Coronary artery (tissue), 2 donors: ENCODE data around the gene DPY30.

Experiments used
- DNase-seq: peaks from one replicate; pipeline ENCODE4 v3.0.0-alpha.2; 2017; ENCODE audit warnings: low spot score
- H3K27ac ChIP-seq, 2 donors: fragments of 200-600 bp; sonication (generic); one replicate each; pipeline ENCODE4 v1.5.1; 2016 to 2019
- H3K4me3 ChIP-seq: fragments of 200-600 bp; sonication (generic); 2 replicates; pipeline ENCODE4 v1.5.1; 2016; ENCODE audit warnings: mild to moderate bottlenecking, moderate library complexity
- TF ChIP-seq, protein P1 (sequence below): fragments of 200-600 bp; sonication (generic); IDR thresholded peaks from one replicate; pipeline ENCODE4 v1.5.1; 2019; ENCODE audit warnings: antibody characterized with exemption

DPY30 gene

DNA sequence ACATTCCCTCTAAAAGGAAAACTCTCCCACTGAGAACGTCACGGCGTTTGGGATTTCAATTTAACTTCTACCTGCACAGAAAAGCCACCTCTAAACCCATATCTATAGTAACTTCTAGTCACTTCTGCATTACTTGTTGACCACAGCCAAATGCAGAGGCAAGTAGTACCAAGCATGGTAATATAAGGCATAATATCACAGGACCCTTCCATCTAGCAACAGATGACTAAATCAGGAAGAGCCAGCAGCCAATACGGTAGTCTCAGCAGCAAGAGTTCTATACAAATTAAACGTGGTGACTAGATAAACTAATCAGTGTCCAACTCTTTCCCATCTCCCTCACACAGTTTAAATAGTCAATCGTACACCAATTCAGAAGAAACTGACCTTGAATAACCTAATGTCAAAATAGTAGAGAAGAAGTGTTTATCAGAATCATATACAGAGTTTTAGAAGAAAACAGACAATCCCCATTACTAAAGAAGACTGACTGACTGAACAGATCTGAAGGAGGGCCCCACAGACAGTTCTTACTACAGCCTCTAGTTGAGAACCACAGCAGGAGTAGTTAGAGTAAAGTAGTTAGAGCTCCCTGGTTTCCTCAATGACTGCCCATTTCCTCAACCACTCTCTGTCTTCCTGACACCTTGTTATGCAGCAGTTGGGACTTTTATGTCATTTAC is 58.8 kb downstream of the DPY30 start:
- H3K27ac ChIP-seq = no peak overlapping the region
- no peak overlapping the region for H3K4me3 ChIP-seq
- TF ChIP-seq, protein P1, sequence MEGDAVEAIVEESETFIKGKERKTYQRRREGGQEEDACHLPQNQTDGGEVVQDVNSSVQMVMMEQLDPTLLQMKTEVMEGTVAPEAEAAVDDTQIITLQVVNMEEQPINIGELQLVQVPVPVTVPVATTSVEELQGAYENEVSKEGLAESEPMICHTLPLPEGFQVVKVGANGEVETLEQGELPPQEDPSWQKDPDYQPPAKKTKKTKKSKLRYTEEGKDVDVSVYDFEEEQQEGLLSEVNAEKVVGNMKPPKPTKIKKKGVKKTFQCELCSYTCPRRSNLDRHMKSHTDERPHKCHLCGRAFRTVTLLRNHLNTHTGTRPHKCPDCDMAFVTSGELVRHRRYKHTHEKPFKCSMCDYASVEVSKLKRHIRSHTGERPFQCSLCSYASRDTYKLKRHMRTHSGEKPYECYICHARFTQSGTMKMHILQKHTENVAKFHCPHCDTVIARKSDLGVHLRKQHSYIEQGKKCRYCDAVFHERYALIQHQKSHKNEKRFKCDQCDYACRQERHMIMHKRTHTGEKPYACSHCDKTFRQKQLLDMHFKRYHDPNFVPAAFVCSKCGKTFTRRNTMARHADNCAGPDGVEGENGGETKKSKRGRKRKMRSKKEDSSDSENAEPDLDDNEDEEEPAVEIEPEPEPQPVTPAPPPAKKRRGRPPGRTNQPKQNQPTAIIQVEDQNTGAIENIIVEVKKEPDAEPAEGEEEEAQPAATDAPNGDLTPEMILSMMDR = no peak
- no peak for DNase-seq

DNA sequence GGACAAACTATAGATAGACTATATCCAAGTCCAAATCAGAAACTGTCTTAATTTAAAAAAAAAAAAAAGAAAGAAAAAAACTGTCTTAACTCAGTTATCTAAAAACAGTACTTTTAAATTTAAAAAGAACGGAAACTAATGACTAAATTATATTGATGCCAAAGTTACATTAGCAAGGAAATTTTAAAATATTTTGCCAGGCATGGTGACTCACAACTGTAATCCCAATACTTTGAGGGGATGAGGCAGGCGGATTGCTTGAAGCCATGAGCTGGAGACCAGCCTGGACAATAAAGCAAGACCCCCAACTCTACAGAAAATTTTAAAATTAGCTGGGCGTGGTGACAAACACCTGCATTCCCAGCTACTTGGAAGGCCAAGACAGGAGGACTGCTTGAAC is 59.6 kb downstream of the DPY30 start:
- TF ChIP-seq, protein P1 = no peak
- DNase-seq = no peak
- Histone ChIP-seq H3K27ac (no peak overlapping the region), H3K4me3 (no peak overlapping the region)

DNA sequence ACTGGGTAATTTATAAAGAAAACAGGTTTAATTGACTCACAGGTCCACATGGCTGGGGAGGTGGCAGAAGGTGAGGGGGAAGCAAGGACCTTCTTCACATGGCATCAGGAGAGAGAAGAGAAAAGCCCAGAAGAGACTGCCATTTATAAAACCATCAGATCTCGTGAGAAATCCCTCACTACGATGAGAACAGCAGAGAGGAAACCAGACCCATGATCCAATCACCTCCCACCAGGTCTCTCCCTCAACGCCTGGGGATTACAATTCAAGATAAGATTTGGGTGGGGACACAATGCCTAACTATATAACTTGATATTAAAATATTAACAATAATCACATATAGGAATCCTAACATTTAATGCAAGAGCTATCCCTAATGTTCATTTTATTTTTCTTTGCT is 60.6 kb downstream of the DPY30 start:
- no peak for DNase-seq
- Histone ChIP-seq H3K4me3 (no peak overlapping the region), H3K27ac (no peak overlapping the region)
- TF ChIP-seq, protein P1 = no peak

DNA sequence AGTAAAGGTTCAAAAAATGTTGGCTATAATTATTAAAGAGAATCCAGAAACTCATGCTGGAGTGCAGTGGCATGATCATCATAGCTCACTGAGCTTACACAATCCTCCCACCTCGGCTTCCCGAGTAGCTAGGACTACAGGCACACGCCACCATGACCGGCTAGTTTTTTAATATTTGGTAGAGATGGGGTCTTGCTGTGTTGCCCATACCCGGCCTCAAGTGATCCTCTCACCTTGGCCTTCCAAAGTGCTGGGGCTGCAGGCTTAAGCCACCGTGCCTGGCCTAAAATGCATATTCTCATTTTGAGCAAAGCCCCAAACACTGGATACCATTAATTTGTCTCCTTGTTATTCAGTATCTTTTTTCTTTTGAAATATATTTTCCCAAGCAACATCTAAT is 61.2 kb downstream of the DPY30 start:
- DNase-seq = no peak
- Histone ChIP-seq H3K27ac (no peak overlapping the region), H3K4me3 (no peak overlapping the region)
- TF ChIP-seq, protein P1 = no peak
